ENCODE measurements around the gene CCDC24. TPM values are rescaled to one million over a fixed set of nuclear protein-coding genes. Genes with fewer than 3 reads are reported as not detected.

The CCDC24 gene
- total RNA-seq, 4 donors from 2014 or later = 0.57 to 4.4 (median 2.4) TPM

- no peak for TF ChIP-seq CTCF (IDR thresholded peaks at IDR 0.05; ENCODE audit: low read depth)
These were observed 43.7 kb downstream of the CCDC24 start for GRCh38 chr1:44034976-44035716.

- no peak for TF ChIP-seq CTCF (IDR thresholded peaks at IDR 0.05; ENCODE audit: low read depth)
These were observed 44.5 kb downstream of the CCDC24 start for GRCh38 chr1:44035726-44036408.

- no peak for TF ChIP-seq CTCF (IDR thresholded peaks at IDR 0.05; ENCODE audit: low read depth)
These were observed 45.2 kb downstream of the CCDC24 start for GRCh38 chr1:44036409-44037139.

- TF ChIP-seq CTCF (IDR thresholded peaks at IDR 0.05; ENCODE audit: low read depth) = no peak
These were observed 45.8 kb downstream of the CCDC24 start for GRCh38 chr1:44037154-44037553.

- TF ChIP-seq CTCF (IDR thresholded peaks at IDR 0.05; ENCODE audit: low read depth) = no peak
These were observed 47.7 kb downstream of the CCDC24 start for GRCh38 chr1:44038876-44039657.

- no peak for TF ChIP-seq CTCF (IDR thresholded peaks at IDR 0.05; ENCODE audit: low read depth)
These were observed 49.0 kb downstream of the CCDC24 start for GRCh38 chr1:44040418-44040817.
